GM12892 (cell line): Measurements from ENCODE around the gene IRF5.

Experiments used
- POLR2A ChIP-seq: IDR thresholded peaks from 2 replicates; pipeline ENCODE4 v1.6.1; 2011; ENCODE audit warnings: low read depth, low read length, control low read depth
- POLR2AphosphoS5 ChIP-seq: IDR thresholded peaks from 2 replicates; pipeline ENCODE4 v1.6.1; 2011; ENCODE audit warnings: low read depth, low read length, control low read depth
- TAF1 ChIP-seq: IDR thresholded peaks from 2 replicates; pipeline ENCODE4 v1.6.1; 2011; ENCODE audit warnings: low read depth, mild to moderate bottlenecking, control low read depth, low read length, borderline replicate concordance

- TF ChIP-seq POLR2A (no peak), POLR2AphosphoS5 (no peak), TAF1 (no peak)
Measured at GRCh38 chr7:128928159-128928813, 9.4 kb upstream of the IRF5 start.
